GM04503 (cell line): ENCODE data around the gene REEP2.
"Not testable (repeated sequence)": the region's sequence is repeated elsewhere in the genome, so short reads cannot be mapped to it uniquely, and the experiment has no call there.

Experiments used
- DNase-seq: peaks from one replicate; pipeline ENCODE4 v3.0.0-alpha.2; 2012; ENCODE audit warnings: low read depth

The REEP2 gene

DNA sequence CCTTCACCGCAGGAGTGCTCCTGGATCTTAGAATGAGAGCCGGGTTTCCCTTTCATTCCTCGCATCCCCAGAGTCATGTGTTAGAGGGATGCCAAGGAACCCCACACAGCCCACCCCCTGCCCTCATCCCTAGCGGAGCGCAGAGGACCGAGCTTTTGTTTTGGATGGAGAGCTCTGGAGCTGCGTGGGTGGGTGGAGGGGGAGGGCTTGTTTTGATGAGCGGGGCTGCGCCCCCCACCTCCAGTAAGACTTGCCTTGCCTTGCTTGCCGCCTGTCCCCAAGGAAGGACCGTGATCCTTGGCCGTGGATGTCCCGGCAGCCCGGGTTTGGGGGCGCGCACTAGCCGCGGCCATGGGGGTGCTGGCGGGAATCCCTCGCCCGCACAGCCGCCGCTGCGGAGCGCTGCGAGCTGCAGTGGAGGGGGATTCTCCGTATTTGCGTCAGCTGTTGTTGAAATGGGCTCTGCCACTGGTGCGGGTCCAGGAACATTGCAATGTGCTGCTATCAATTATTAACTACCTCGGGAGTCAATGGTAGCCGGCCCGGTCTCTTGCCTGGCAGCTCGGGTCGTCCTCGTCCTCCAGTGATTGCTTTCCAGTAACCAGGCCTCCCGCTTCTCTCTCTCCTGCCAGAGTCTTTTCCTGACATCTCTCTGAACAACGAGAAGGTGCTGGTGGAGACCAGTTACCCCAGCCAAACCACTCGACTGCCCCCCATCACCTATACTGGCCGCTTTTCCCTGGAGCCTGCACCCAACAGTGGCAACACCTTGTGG lies 27.5 kb downstream of the REEP2 start:
- no peak for DNase-seq

DNA sequence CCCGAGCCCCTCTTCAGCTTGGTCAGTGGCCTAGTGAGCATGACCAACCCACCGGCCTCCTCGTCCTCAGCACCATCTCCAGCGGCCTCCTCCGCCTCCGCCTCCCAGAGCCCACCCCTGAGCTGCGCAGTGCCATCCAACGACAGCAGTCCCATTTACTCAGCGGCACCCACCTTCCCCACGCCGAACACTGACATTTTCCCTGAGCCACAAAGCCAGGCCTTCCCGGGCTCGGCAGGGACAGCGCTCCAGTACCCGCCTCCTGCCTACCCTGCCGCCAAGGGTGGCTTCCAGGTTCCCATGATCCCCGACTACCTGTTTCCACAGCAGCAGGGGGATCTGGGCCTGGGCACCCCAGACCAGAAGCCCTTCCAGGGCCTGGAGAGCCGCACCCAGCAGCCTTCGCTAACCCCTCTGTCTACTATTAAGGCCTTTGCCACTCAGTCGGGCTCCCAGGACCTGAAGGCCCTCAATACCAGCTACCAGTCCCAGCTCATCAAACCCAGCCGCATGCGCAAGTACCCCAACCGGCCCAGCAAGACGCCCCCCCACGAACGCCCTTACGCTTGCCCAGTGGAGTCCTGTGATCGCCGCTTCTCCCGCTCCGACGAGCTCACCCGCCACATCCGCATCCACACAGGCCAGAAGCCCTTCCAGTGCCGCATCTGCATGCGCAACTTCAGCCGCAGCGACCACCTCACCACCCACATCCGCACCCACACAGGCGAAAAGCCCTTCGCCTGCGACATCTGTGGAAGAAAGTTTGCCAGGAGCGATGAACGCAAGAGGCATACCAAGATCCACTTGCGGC lies 28.2 kb downstream of the REEP2 start:
- DNase-seq: no peak

DNA sequence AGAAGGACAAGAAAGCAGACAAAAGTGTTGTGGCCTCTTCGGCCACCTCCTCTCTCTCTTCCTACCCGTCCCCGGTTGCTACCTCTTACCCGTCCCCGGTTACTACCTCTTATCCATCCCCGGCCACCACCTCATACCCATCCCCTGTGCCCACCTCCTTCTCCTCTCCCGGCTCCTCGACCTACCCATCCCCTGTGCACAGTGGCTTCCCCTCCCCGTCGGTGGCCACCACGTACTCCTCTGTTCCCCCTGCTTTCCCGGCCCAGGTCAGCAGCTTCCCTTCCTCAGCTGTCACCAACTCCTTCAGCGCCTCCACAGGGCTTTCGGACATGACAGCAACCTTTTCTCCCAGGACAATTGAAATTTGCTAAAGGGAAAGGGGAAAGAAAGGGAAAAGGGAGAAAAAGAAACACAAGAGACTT lies 28.9 kb downstream of the REEP2 start:
- no peak for DNase-seq

DNA sequence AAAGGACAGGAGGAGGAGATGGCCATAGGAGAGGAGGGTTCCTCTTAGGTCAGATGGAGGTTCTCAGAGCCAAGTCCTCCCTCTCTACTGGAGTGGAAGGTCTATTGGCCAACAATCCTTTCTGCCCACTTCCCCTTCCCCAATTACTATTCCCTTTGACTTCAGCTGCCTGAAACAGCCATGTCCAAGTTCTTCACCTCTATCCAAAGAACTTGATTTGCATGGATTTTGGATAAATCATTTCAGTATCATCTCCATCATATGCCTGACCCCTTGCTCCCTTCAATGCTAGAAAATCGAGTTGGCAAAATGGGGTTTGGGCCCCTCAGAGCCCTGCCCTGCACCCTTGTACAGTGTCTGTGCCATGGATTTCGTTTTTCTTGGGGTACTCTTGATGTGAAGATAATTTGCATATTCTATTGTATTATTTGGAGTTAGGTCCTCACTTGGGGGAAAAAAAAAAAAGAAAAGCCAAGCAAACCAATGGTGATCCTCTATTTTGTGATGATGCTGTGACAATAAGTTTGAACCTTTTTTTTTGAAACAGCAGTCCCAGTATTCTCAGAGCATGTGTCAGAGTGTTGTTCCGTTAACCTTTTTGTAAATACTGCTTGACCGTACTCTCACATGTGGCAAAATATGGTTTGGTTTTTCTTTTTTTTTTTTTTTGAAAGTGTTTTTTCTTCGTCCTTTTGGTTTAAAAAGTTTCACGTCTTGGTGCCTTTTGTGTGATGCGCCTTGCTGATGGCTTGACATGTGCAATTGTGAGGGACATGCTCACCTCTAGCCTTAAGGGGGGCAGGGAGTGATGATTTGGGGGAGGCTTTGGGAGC lies 29.5 kb downstream of the REEP2 start:
- no peak for DNase-seq

DNA sequence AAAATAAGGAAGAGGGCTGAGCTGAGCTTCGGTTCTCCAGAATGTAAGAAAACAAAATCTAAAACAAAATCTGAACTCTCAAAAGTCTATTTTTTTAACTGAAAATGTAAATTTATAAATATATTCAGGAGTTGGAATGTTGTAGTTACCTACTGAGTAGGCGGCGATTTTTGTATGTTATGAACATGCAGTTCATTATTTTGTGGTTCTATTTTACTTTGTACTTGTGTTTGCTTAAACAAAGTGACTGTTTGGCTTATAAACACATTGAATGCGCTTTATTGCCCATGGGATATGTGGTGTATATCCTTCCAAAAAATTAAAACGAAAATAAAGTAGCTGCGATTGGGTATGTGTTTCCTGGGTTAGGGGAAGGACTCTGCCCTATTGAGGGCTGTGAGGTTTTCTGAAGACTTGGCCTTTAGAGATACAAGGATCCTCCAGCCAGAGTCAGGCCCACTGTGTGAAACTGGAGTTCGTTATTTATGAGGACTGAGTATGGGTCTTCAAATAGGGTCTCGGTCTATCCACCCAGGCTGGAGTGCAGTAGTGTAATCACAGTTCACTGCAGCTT lies 30.2 kb downstream of the REEP2 start:
- DNase-seq: no peak

DNA sequence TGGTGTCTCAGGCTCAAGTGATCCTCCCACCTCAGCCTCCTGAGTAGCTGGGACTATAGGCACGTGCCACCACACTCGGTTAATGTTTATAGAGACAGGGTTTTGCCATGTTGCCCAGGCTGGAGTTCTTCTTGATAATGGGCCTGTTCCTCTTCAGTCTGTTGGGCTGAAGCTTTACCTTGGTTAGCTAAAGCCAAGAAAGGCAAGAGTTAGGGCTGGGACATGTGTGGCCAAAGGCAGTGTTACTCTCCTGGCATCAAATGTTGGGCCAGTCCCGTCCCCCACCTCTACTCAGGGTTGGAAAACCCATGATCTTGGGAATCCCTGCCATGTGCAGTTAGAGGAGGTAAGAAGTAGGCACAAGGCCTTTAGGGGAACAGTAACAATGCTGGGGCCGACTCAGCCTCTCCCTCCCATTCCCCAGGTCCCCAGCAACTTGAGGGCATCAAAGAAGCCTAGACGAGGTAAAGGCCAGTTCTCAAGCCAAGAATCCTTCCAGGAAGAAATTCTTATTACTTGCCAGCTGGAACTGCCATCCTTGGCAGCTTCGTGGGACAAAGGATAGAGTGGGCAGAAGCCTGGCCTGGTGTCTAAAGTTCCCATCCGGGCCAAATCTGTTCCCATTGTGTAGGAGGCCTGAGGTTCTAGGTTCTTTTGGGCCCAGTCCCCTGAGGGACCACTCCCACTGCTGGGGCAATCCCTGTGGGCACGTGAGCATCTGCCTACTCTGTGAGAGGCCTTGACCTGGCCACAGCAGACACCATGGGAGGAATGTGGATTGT lies 30.9 kb downstream of the REEP2 start:
- DNase-seq: no peak

DNA sequence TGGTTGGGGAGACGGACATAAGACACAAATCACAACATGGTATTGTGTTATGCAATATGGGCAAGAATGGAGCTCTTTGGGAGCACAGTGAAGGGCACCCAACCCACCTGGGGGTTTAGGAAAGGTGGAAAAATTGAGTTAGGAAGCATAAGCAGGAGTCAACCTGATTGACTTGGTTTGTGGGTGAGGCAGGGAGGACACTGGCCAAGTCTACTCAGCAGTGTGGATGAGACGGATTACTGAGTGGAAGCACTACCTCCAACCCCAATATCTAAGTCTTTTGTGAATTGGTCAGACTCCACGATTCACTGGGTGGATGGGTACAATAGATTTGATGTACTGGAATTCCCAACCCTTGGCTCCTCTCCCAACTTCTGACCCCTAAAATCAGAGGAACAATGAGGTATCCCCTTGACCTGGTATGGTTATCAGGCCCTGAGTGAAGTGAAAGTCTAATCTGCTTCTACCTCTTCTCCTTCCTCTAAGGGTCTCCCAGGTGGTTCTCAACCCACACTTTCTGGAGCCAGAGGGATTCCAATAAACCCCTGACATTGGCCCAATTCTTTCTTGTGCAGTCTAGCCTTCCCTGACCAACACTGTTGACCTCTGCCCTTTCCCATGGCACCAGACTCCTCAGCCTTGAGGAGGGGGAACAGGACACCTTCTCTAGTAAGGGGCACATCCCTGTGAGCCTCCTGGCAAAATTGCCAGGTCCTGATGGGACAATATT lies 31.6 kb downstream of the REEP2 start:
- no peak for DNase-seq

DNA sequence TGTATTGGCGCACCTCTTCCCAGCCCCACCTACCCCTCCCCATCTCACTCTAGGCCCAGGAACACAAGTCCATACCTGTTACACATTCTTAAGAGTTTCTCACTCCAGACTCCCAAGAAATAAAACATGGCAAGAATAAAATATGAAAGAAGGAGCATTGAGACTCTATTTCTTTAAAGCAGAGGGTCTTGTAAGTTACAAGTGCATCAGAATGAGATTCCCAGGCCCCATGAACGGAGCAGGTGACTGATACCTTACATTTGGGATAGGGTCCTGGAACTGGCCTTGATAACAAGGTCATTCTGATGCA lies 32.1 kb downstream of the REEP2 start:
- no peak for DNase-seq

DNA sequence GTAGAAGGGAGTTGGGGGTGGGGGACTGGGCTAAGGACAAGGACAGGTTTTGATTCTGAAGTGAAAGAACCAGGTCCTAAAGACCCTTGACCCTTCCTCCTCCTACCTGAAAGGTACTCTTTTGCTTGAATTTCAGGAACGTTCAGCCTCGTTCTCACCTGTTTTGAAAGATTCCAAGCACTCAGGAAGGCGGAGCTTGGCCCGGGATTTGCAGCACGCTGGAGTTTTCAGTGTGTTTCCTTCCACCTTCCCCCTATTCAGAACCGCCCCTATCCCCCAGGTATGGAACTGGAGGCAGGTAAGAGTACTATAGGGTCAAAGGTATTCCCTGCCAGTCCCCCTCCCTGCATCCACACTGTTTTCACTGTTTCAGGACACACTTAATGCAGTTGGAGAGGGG lies 33.5 kb downstream of the REEP2 start:
- DNase-seq: no peak

DNA sequence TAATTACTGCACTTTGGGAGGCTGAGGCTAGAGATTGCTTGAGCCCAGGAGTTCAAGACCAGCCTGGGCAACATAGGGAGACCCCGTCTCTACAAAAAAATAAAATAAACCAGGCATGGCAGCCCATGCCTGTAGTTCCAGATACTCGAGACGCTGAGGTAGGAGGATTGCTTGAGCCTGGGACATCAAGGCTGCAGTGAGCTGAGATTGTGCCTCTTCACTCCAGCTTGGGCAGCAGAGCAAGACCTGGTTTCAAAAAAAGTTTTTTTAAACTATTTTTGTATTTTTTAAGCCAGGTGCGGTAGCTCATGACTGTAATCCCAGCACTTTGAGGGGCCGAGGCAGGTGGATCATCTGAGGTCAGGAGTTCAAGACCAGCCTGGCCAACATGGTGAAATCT lies 34.3 kb downstream of the REEP2 start:
- not testable (repeated sequence) for DNase-seq

DNA sequence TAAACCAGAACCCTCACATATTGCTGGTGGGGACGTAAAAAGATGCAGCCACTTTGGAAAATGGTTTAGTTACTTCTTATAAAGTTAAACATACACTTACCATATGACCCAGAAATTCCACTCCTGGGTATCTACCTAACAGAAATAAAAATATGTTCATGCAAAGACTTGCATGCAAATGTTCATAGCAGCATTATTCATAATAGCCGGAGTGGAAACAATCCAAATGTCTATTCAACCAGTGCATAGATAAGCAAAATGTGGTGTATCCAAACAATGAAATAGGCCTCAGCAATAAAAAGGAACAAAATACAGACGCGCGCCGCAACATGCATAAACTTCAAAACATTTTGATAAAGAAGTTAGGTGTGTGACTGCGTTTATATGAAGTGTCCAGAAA lies 38.1 kb downstream of the REEP2 start:
- DNase-seq: no peak

DNA sequence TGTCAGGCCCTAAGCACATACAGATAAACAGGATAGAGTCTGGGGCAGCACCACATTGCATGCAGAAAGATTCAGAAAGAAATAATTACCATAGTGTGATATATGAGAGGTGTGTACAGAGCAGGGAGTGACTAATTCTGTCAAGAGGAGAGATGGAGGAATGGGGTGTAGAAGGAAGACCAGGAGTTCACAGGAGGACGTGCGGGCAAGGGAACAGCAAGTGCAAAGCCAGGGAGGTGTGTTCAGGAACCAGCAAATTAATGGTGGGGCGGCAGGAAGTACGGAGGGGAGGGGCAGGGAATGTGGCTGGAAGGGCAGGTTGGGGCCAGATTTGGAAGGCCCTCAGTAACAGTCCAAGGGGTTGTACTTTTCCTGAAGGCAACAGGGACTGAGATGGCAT lies 43.8 kb downstream of the REEP2 start:
- DNase-seq: no peak

DNA sequence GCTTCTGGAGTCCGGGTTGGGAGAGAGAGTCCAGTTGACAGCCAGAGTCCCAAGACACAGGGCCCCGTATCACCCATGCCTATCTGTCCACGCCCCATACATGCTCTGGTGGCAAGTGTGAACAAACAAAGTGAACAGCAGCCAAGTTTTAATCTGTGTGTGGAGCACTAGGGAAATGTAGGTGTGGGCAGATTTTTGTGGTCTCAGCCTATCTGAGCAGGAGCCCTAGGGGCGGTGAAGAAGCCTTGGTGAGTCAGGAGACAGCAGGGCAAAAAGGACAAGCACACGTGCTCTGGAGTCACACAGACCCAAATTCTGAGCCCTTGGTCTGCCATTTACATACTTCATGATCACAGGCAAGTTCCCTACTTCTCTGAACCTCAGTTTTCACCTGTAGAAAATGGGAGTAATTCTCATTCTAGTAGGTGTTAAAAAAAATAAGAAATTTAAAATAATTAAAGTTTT lies 49.7 kb downstream of the REEP2 start:
- DNase-seq: no peak

DNA sequence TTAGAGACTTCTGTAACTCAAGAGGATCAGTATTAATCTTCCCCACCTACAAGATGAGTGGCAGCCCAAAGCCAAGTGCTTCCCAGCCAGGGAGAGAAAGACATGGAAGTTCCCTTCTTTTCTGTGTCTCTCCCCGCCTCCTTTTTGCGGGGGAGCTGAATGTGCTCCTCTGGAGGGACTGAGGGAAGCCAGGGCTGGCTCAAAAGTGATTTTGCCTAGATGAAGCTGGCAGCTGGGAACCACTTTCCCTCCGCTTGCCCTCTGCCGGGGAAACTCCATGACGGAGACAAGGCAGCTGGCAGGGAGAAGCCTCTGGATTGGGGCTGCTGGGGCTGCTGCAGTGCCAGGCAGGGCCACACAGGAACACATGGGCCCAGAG lies 50.8 kb downstream of the REEP2 start:
- DNase-seq: no peak

DNA sequence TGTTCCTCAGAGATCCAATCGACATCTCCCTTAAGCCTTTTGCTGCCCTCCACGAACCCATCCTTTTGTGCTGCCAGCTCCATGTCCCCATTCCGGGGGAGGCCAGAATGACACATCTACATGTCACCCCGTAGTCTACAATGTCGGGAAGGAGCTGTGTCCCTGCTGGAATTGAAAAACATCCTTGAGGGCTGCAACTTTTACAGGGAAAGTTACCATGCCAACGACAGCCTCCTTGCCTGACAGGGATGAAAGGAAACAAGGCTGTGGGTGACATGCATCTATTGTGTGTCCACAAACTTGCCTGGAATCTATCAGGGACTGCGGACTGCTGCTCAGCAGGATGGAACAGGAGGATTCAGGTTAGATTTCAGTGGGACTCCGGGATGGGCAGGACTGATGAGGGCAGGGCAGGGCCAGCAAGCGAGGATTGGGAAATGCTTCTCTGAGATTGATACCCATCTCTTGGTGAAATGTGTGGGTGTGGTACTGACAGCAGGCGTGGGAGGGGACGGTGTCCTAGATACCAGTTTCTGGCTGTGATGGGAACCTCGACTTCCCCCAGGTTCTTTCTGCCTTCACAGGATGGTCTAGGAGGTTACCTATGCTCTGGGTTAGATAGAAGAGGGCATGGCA lies 51.9 kb downstream of the REEP2 start:
- no peak for DNase-seq

DNA sequence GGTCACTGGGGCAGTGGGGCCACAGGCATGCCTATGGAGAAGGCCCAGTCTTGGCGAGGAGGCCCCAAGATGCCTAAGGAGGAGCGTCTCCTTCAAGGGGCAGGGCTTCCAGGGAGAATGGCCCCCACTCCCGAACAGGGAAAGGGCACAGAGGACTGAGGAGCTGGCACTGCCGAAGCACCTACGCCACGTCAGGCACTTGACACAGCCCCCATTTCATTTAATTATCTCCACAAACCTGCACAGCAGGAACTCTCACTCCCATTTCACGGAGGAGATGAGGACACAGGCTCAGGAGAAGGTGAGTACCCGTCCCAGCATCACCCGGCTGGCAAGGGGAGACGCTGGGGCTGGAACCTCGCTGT lies 52.4 kb downstream of the REEP2 start:
- no peak for DNase-seq

DNA sequence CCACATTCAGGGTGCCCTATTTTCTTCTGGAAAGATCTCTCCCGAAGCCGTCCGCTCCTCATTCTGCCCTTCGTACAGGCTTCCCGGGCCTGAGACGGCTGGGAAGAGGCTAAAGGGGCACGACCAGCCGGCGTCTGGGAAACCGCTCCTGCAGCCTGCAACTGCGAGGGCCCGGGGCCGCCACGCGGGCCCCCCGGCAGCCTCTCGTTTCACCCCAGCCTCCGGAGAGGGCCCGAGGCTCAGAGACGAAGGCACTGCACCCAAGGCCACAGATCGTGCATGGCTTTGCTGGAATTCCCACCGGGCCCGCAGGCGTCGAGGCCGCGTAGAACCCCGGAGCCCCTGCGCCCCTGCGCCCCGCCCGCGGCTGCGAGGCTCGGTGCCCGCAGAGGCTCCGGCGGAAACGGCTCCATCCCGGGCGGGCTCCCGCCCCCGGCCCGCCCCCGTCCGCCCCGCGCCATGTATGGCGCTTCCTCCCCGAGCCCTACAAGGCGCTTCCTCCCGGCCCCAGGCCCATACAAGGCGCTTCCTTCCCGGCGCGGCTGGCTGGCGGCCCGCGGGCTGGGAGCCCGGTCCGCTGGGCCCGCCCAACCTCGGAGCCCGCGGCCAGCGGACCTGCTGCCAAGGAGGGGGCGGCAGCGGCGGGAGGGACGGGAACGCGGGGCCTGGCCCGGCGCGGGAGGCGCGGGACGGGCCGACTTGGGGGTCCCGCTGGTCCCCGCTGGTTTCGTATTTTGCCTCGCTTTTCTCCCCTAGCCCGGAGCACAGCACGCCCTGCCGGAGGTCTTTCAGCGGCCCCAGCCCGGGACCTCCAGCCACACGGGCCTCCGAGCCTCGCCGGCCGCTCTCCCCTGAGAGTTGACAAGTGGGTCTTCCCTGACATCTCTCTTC lies 53.1 kb downstream of the REEP2 start:
- no peak for DNase-seq

DNA sequence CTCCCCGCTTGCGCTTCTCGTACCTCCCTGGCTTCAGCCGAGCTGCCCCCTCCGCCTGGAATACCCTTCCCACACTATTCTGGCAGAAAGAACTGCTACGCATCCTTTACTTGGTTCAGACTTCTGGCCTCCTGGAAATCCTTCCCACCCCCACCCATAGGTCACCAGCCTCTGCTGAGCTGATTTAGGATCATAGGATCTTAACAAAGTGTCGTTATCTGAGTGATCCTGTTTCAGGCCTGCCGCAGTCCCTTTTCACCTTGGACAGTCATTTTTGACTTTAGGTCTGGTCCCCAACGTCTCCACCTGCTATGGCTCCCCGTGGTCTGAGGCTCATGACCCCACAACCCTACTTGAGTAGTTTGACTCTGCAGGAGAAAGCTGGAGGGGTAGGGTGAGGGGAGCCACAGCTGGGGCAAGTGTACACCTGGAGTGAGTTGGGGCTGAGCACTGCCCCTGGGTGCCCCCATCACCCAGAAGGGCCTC lies 53.7 kb downstream of the REEP2 start:
- no peak for DNase-seq

DNA sequence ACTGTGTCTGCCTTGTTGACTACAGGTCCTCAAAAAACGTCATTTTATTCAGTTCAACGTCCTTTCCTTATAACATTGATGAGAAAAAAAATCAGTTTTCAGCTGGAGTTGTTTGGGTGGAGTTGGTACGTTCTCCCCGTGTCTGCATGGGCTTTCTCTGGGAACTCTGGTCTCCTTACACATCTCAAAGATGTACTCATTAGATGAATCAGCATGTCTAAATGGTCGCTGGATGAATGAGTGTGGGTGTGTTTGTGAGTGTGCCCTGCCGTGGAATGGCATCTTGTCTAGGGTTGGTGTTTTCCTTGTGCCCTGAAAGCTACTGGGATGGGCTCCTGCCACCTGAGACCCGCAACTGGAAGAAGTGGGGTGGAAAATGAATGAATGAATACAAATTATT lies 56.5 kb downstream of the REEP2 start:
- DNase-seq: no peak
